Measurements from ENCODE around the gene MAPKBP1. TPM values are rescaled to one million over a fixed set of nuclear protein-coding genes. Genes with fewer than 3 reads are reported as not detected.

Gene MAPKBP1
- total and polyA plus RNA-seq, 12 donors: 3.4 to 27.2 (median 13.3) TPM

GRCh38 chr15:41841131-41841530 is 66.8 kb downstream of the MAPKBP1 start:
- intact Hi-C loops (cut with DNase I): no loop called here
- no peak overlapping the region for H3K4me3 ChIP-seq
- peaks cover 0 to 13% (median 4%) of the 10 kb centered on the region in 9 donors for H3K4me1 ChIP-seq
- H3K27ac ChIP-seq: no peak overlapping the region
- H3K27me3 ChIP-seq: no peaks in the 10 kb centered on the region
- H3K9me3 ChIP-seq: no peaks in the 10 kb centered on the region
- no peak for ATAC-seq
- H3K36me3 ChIP-seq: peaks cover 0 to 77% (median 9%) of the 10 kb centered on the region in 9 donors
- TF ChIP-seq CTCF (IDR thresholded peaks at IDR 0.05): no peak
- no peak for DNase-seq
- 91 to 97% methylated on average over 10 of the region's 10 CpGs for WGBS, 2 donors

DNA sequence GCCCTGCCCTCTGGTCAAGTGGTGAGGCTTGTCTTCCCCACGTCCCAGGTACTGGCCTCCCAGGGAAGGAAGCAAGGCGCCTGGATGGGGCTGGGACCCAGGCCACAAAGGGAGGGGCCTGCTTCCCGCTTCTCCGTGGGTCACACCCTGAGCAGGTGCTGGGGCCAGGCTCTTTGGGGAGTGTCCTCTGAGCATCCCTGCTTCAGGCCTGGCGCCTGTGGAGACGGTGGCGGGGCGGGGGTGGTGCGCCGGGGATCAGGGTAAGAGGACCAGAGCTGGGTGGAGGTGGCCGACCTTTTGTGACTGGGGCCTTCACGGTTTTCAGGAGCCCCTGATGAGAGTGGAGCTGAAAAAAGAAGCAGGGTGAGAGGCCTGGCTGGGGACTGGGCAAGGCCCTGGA is 67.9 kb downstream of the MAPKBP1 start:
- no peak for ATAC-seq
- H3K27me3 ChIP-seq: no peaks in the 10 kb centered on the region
- peaks cover 0 to 13% (median 4%) of the 10 kb centered on the region in 9 donors for H3K4me1 ChIP-seq
- H3K4me3 ChIP-seq: no peak overlapping the region
- intact Hi-C loops (cut with DNase I): no loop called here
- no peak overlapping the region for H3K27ac ChIP-seq
- no peaks in the 10 kb centered on the region for H3K9me3 ChIP-seq
- no peak for TF ChIP-seq CTCF (IDR thresholded peaks at IDR 0.05)
- no peak for DNase-seq
- WGBS, 2 donors: 76 to 81% methylated on average over 12 of the region's 12 CpGs
- H3K36me3 ChIP-seq: peaks cover 0 to 79% (median 20%) of the 10 kb centered on the region in 9 donors

DNA sequence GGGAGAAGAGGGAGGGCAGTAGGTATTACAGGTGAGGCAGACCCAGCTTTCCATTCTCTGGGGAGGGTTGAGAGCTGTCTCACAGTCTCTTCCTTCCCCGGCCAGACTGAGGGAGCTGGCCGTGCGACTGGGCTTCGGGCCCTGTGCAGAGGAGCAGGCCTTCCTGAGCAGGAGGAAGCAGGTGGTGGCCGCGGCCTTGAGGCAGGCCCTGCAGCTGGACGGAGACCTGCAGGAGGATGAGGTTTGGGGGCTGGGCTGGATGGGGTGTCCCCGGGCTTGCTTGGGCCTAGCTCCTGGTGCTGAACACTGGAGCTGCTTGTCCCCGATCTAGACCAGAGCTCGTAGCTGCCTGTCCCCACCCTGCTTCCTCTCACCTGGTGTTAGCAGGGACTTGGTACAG is 69.3 kb downstream of the MAPKBP1 start:
- no peaks in the 10 kb centered on the region for H3K9me3 ChIP-seq
- ATAC-seq (no peak), DNase-seq (no peak)
- 80 to 86% methylated on average over 10 of the region's 10 CpGs for WGBS, 2 donors
- H3K27ac ChIP-seq: no peak overlapping the region
- TF ChIP-seq CTCF (IDR thresholded peaks at IDR 0.05): no peak
- peaks cover 0 to 82% (median 27%) of the 10 kb centered on the region in 9 donors for H3K36me3 ChIP-seq
- no peak overlapping the region for H3K4me3 ChIP-seq
- H3K4me1 ChIP-seq: peaks cover 0 to 9% (median 2%) of the 10 kb centered on the region in 9 donors
- H3K27me3 ChIP-seq: no peaks in the 10 kb centered on the region
- intact Hi-C loops (cut with DNase I): no loop called here

GRCh38 chr15:41844814-41845213 is 70.5 kb downstream of the MAPKBP1 start:
- no peaks in the 10 kb centered on the region for H3K27me3 ChIP-seq
- no peak for DNase-seq
- no peak for TF ChIP-seq CTCF (IDR thresholded peaks at IDR 0.05)
- H3K27ac ChIP-seq: no peak overlapping the region
- H3K4me1 ChIP-seq: no peaks in the 10 kb centered on the region
- peaks cover 0 to 88% (median 30%) of the 10 kb centered on the region in 9 donors for H3K36me3 ChIP-seq
- no peak for ATAC-seq
- H3K9me3 ChIP-seq: no peaks in the 10 kb centered on the region
- H3K4me3 ChIP-seq: no peak overlapping the region
- intact Hi-C loops (cut with DNase I): no loop called here
- 85 to 91% methylated on average over 12 of the region's 12 CpGs for WGBS, 2 donors

Data from heart right ventricle (tissue), 16 donors.